Activated CD4-positive, alpha-beta T cell treated with anti-CD3 and anti-CD28 coated beads for 24 hours (primary cell): ENCODE data around the gene INPP5D.
"Not testable (repeated sequence)": the region's sequence is repeated elsewhere in the genome, so short reads cannot be mapped to it uniquely, and the experiment has no call there.

Experiments
- DNase-seq, 2 donors: peaks; one replicate each; pipeline ENCODE4 v3.0.0-alpha.2; 2020; ENCODE audit warnings: low read depth in 2 of 2

The INPP5D gene

DNA sequence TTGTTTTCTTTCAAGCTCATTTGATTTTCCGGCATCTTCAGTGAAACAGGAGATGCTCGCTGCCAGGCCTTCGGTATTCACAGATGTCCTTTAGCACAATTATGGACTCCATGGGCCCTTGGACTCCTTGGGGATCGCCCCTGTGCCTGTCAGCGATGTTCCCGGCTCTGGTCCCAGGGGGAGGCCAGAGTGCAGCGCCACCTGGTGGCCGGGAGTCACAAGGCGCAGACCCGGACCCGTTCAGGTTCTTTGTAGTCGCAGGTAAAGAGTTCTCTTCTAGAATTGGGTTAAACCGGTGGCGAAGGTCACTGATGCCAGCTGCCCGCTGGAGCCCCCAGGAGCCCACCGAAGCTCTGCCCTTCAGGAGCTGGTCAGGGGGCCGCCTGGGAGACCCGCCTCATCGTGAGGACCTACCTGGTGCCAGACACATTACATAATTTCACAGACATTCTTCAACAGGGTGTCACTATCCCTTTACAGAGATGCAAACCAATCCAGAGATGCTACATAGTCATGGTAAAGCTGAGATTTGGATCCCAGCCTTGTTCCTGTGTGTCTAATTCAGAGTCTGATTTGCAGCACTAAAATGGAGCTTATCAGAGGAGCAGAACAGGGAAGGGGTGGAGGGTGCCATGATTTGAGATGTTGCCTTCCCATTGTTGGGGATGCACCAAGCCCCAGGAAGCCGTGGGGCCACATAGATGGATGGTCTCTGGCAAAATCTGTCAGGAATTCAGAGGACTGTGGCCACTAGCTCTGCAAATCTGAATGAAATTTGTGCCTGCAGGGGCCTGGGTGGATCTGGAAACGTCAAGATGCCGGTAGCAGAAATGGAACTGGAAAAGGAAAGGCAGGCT is 6.0 kb upstream of the INPP5D start:
- peak; percentile 72 to 77 for DNase-seq

DNA sequence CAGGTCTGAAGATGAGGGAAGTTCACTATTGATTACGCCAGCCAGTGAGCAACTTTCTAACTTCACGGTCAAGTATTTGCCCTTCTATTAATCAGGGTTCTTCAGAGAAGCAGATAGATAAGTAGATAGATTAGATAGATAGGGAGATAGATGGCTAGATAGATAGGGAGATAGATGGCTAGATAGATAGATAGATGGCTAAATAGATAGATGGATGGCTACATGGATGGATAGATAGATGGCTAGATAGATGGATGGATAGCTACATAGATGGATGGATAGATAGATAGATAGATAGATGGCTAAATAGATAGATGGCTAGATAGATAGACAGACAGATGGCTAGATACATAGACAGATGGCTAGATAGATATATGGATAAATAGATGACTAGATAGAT is 4.8 kb upstream of the INPP5D start:
- no peak for DNase-seq

- no peak for DNase-seq
These were observed 3.1 kb upstream of the INPP5D start for GRCh38 chr2:233056961-233057605.

GRCh38 chr2:233058717-233059546 is 1.2 kb upstream of the INPP5D start:
- no peak for DNase-seq

GRCh38 chr2:233059547-233059796 is 670 bp upstream of the INPP5D start:
- no peak for DNase-seq

DNA sequence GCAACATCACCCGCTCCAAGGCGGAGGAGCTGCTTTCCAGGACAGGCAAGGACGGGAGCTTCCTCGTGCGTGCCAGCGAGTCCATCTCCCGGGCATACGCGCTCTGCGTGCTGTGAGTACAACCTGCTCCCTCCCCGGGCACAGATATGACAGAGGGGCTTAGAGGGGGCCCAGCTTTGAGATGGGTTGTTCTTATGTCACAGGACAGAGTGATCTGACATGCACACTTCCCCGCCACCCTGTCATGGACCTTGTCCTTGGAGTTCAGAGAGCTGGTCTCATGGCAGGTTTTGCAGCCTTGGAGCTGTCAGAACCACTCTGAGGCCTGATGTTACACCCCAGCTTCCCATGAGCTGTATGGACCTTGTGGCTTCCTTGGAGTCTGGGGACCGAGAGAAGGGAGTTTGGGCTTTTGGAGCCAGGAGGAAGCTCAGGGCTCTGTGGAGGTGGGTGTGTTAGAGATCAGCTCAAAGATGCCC is 398 bp downstream of the INPP5D start:
- no peak for DNase-seq

DNA sequence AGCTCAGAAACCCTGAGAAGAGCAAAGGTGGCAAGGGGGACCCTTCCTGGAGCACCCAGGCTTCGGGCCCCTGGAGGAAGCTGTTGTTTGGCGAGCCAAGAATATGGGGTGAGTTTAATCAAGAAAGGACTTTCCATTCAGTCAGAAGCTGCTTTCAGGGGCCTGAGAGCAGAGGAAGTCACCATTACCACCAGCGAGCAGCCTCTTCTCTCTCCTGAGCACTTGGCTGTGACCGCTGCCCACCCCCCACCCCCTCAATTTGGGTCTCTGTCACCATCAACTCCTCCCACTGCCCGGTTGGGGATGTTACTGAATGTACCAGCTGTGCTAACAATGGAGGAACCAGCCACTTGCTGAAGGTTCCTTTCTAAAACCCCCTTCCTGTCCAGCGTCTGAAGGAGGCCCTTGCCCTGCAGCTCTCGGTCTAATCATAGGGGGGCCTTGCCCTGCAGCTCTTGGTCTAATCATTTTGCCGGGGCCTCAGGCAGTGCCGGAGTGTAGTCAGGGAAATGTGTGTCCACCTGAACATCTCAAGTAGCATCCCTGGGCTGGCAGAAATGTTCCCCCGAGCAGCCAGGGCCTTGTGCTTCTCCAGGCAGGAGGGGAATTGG is 943 bp downstream of the INPP5D start:
- DNase-seq: no peak

DNA sequence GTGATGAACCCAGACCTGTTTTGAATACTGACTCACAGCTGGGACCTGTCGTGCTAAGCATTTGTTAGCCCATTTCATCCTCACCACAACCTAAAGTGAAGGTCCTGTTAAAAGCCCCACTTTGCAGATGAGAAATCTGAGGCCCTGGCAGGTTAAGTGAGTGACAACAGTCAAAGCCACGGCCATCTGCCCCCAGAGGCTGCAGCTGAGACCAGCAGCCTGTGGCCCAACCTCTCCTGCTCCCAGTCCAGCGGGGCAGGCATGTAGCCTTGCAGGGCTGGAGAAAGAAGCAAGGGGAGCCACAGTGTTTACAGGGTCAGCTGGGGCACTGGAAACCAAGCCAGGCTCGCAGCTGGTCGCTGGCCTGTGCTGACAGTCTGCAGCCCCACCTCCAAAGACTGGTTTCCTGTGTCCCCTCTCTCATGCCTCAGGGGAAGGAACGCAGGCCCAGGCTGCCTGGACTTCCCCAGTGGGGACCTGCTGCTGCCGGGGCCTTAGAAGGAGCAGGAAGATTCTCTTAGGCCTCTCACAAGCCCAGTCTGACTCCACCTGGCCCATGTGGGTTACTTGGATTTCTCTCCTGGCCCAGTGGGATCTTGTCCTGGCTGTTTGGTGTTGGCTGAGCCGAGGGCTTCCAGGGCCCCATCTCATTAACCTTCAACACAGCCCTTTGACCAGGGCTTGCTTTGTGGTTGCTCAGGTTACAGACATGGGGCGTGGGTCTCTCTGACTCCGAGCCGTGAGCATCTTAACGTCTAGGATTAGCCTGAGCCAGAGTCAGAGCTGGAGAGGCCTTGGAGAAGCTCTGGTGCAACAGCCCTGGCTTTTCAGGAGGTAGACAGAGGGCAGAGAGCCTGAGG is 1.7 kb downstream of the INPP5D start:
- DNase-seq: no peak

- no peak for DNase-seq
These were observed 2.3 kb downstream of the INPP5D start for GRCh38 chr2:233062451-233062850.

GRCh38 chr2:233062946-233063268 is 2.8 kb downstream of the INPP5D start:
- no peak for DNase-seq

GRCh38 chr2:233063269-233063975 is 3.3 kb downstream of the INPP5D start:
- DNase-seq: no peak

GRCh38 chr2:233063976-233064411 is 3.9 kb downstream of the INPP5D start:
- no peak for DNase-seq

- no peak for DNase-seq
These were observed 4.5 kb downstream of the INPP5D start for GRCh38 chr2:233064530-233065199.

DNA sequence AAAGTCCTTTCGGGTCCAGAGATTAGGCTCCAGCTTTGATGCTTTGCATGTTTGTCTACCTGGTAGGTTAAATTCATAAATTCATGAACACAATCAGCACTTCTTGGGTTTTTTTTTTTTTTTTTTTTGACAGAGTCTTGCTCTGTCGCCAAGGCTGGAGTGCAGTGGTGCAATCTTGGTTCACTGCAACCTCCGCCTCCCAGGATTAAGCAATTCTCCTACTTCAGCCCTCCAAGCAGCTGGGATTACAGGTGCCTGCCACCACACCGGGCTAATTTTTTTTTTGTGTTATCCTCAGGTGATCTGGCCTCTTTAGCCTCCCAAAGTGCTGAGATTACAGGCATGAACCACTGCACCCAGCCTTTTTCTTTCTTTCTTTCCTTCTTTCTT is 5.1 kb downstream of the INPP5D start:
- not testable (repeated sequence) for DNase-seq

DNA sequence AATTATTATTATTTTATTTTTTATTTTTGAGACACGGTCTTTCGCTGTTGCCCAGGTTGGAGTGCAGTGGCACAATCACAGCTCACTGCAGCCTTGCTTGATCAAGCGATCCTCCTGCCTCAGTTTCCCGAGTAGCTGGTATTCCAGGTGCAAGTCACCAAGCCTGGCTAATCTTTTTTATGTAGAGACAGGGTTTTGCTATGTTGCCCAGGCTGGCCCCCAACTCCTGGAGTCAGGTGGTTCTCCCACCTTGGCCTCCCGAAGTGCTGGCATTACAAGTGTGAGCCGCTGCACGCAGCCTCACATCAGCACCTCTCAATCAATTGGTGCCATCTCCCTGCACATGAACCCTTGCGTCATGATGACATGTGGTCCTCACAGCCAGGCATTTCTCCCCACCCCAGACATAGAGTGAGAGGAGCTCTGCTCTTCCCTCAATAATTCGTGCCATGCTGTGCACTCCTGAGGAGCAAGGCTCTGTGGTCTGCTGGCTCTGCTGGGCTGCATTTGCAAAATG is 5.9 kb downstream of the INPP5D start:
- no peak for DNase-seq

- DNase-seq: no peak
These were observed 8.7 kb downstream of the INPP5D start for GRCh38 chr2:233068762-233069418.

- no peak for DNase-seq
These were observed 12.7 kb downstream of the INPP5D start for GRCh38 chr2:233072838-233073237.

DNA sequence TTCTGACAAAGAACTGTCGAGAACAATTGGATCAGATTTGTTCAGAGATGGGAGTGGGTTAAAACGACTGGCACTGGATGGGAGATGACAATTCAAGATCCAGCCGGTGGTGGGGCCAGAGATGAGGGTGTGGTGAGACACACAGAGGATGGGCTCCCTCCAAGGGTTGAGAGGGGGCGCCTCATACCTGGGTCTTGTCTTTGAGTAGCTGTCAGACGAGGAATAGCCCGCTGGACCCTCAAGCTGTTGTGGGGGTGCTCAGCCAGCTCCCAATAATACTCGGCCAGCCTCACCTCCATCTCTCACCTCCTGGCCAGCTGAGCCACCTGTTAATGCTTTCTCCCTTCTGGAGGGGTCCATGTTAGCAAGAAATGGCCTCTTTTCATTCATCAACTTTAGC is 14.0 kb downstream of the INPP5D start:
- no peak for DNase-seq
